HG02678 (cell line): ENCODE data around the gene RREB1.
"Not testable (repeated sequence)": the region's sequence is repeated elsewhere in the genome, so short reads cannot be mapped to it uniquely, and the experiment has no call there.

ENCODE experiments used
- ATAC-seq: cut with Tn5 transposase; IDR thresholded peaks from one replicate; pipeline ENCODE4 v1.9.1; 2021; ENCODE audit warnings: mild to moderate bottlenecking, moderate library complexity; ENCODE audit not compliant: unreplicated experiment

Gene RREB1

DNA sequence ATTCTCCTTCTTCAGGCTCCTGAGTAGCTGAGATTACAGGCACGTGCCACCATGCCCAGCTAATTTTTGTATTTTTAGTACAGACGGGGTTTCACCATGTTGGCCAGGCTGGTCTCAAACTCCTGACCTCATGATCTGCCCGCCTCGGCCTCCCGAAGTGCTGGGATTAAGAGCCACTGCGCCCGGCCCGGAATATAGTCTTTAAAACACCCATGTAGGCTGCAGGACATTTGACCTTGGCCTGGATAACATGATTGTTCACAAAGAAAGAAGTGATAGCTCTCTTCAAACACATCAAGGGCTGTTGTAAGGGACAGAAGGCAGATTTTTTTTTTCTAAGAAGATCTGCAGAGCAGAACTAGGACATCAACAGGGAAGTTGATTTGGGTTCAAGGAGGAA lies 166.8 kb downstream of the RREB1 start:
- ATAC-seq, result not testable (repeated sequence)

DNA sequence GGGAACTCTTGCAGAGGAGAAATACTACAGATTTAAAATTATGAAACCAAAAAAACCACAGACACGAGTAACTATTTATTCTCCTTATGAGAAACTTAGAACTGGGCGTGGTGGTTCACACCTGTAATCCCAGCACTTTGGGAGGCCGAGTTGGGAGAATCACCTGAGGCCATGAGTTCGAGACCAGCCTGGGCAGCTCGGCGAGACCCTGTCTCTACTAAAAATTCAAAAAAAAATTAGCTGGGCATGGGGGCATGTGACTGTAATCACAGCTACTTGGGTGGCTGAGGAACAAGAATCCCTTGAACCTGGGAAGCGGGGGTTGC lies 168.4 kb downstream of the RREB1 start:
- no peak for ATAC-seq

DNA sequence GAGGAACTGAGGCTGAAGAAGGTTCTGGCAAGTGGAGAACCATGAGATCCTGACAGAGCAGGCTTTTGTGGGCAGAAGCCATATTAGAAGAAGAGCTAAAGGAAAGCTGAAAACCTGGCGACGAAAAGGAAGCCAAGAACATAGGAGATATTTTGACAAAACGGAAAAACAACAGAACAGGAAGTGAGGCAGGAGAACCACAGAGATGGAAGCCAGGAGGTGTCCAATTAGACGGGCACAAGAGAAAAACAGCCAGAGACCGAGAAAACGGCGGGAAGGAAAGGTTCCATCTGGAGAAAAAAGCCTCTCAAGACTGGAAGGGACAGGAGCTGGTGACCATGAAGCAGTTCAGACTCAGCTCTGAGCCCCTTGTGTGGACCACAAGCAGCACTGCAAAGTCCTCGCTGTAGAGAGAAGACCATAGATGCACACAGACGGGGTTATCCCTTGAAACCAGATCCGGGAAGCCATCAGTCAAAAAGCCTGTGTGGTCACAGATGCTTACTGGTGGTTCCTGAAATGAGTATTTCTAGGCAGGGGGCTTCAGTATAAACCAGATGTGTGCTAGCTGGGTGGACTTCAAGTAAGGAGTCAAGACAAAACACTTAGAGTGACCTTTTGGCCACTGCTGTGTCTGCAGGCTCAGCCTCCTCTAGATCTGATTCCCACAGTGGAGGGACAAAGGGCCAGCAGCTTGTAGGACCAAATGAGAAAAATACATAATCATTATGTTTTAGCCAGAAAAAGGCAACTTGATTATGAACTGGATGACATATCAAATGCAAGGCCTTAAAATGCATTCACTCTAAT lies 174.5 kb downstream of the RREB1 start:
- peak; percentile 36 for ATAC-seq

DNA sequence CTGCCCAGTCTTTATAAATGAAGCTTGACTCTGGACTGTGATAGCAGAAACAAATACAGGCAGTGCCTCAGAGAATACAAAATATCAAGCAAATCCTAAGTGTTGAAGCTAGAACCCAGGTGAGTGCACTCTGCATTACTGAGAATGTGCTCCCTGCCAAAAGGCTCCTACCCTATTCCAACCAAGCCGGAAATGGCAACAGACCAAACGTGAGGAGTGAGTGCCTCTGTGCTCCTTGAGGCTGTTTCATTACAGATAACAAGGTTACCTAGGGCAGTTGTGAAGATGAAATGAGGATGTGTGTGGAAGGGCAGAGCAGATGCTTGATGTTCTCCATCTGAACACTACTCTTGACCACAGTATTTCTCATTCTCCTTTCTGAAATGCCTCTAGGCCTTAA lies 175.9 kb downstream of the RREB1 start:
- ATAC-seq, result no peak

DNA sequence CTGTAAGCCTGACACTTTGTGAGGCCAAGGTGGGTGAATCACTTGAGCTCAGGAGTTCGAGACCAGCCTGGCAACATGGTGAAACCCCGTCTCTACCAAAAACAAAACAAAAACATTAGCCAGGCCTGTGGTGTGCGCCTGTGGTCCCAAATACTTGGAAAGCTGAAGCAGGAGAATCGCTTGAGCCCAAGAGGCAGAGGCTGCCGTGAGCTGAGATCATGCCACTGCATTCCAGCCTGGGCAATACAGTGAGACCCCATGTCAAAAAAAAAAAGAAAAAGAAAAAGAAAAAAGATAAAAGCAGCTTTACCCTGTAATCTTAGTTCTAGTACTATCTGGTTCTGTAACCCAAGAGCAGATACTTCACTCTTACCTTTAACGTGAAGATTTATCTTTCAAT lies 177.7 kb downstream of the RREB1 start:
- no peak for ATAC-seq

DNA sequence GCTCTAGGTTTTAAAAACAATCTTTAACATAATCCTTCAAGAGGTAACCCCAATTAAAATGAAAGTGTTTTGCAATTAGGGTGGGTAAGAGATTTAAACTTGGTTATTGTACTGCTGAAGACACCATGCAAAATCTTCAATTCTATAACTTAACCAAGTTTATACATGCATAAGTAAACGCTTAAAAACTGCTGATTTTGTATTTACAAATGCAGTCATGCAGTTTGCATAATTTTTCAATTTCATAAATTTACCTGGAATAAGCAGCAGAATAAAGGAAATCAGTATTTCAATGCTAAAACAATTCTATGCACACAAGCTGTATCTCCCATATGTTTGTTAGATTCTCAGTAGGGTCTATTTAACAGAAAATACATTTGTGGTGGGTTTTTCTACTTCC lies 182.3 kb downstream of the RREB1 start:
- no peak for ATAC-seq

DNA sequence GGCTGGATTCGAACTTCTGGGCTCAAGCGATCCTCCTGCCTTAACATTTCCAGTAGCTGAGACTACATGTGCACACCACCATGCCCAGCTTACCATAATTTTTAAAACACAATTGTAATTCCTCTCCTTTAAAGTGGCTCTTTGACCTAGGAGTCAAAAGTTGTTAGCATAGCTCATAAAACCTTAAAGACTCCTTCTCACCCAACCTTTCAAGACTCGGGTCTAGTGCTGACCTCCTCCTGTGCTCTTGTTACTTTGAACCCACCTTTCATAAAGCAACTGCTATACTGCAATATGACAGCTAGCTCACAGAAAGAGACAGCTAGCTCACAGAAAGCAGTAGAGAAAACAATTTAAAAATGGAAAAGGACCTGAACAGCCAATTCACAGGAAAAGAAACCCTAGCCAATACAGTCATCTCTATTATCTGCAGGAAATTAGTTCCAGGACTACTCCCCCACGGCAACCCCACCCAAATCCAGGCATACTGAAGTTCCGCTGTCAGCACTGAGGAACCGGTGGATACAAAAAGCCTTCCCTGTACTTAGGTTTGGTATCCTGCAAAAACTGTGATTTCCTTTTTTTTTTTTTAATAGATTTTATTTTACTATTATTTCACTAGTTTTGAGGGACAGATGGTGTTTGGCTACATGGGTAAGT lies 185.0 kb downstream of the RREB1 start:
- no peak for ATAC-seq

DNA sequence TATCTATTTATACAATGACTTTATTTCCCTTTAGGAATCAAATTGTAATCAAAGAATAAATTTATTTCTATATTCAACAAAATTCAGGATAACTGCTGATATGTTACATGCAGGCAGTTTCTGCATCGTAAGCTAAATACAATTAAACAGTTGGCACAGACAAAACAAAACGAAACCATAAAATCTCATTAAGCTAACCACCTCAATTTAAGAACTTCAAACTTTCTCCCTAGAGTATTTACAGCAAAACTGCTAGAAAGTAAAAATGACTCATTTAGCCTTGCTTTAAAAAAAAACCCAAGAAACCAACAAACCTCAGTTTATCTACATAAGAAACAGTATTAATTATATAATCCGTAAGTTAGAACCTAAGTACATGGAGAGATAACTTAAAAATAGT lies 188.2 kb downstream of the RREB1 start:
- ATAC-seq, result no peak

DNA sequence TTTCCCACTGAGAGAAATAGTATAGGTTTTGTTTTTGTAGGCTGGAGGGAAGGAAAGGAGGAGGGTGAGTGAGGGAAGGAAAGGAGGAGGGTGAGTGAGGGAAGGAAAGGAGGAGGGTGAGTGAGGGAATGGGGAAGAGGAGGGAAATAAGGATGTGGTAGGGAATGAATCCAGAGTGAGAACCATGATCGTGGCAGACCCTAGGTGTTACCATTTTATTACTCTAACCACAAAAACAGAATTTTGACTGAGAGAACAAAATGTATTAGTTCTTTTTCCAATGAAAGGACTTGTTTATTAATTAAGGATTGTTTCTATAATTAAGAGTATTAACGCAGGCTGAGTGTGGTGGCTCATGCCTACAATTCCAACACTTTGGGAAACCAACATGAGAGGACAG lies 188.8 kb downstream of the RREB1 start:
- no peak for ATAC-seq

DNA sequence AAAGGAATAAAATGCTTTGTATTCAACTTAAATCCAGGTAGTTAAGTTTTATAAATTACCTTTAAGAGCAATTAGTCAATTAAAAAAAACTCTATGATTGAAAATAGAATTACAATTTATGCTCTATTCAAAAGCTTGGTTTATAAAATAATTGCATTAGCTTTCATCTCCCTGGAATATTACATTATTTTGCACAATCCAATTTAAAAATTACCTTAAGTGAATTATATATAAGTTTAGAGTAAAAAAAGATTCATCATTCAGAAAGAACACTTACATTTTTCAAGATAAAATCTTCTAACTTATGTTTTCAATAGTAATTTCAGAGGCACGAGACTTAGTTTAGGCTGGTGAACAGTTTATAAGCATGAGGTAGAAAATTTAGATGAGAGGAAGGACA lies 190.4 kb downstream of the RREB1 start:
- ATAC-seq, result no peak

DNA sequence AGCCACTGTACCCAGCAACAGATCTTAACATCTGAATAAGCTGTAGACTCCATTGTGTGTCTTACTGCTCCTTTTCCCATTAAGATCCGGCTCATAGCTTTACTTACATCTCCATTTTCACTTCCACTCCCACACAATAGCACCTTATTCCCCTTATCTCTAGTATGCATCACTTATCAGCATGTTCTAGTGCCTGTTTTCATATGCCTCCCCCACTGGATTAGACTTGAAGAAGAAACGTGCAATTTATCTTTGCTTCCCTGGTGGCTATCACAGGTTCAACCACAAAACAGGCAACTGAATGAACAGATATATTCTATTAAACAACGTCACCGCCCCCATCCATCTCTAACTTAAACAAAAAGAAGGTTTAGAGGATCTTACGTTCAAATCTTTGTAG lies 193.2 kb downstream of the RREB1 start:
- ATAC-seq, result no peak
